Measurements from ENCODE around the gene UNKL. TPM values are rescaled to one million over a fixed set of nuclear protein-coding genes. Genes with fewer than 3 reads are reported as not detected.

Gene UNKL
- polyA plus RNA-seq, 1 donor: 7.5 TPM

DNA sequence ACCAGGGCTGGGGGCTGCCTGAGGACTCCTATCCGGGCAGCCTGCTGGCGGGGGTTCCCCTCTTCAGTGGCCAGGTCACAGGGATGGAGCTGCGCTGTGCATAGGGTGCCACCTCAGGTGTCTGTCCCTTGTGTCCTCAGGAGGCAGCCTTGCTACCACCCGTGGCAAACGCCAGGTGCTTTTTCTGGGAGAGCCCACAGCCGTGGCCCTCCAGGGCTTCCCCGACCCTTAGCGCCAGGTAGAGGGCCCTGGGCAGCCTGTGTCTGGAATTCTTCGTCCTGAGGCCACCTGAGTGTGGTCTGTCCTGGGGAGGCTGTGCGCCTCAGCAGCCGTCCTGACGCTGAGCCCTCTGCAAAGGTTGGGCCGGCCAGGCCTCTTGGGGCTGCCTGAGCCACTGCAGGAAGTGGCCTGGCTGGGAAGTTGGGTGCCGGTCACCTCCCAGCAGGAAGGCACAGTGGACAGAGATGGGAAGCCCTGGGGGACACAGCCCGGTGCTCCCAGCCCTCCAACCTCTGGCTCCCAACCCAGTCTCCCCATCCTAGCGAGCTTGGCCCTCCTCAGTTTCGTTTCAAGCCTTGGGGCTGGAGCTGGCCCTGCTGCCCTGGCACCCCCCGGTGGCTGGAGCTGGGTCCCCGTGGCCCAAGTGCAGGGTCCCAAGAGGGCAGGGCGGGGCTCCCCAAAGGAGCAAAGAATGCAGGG, 88.7 kb downstream of the UNKL start:
- no peak for DNase-seq (ENCODE audit: low read depth)

DNA sequence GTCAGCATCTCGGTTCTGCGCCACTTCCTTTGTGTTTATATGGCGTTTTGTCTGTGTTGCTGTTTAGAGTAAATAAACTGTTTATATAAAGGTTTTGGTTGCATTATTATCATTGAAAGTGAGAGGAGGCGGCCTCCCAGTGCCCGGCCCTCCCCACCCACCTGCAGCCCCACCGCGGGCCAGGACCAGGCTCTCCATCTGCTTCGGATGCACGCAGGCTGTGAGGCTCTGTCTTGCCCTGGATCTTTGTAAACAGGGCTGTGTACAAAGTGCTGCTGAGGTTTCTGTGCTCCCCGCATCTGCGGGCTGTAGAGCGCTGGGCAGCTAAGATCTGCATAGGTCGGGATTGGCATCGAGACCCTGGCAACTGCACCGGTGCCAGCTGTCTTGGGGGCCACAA, 89.2 kb downstream of the UNKL start:
- no peak for DNase-seq (ENCODE audit: low read depth)

DNA sequence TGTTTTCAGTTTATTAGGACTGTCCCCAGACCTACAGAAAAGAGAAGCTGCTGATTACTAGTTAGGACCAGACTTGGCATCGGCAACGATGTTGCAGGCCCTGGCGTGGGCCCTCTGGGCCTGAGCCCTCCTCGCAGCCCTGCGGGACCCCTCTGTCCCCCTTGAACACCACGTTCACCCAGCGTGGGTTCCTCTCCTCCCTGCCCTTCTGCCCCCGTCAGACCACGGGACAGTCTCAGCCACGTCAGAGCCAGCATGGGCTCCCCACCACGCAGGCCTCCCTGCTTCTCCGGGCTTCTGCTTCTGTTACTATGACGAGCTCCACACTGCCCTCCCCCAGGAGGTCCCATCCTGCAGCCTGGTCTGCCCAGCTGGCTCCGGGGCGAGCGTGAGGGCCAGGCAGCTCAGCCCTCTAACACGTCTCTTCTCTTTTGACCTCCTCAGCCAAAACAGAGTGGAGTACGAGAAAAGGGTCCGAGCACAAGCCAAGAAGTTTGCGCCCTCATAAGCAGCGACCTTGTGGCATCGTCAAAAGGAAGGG, 90.1 kb downstream of the UNKL start:
- no peak for DNase-seq (ENCODE audit: low read depth)

DNA sequence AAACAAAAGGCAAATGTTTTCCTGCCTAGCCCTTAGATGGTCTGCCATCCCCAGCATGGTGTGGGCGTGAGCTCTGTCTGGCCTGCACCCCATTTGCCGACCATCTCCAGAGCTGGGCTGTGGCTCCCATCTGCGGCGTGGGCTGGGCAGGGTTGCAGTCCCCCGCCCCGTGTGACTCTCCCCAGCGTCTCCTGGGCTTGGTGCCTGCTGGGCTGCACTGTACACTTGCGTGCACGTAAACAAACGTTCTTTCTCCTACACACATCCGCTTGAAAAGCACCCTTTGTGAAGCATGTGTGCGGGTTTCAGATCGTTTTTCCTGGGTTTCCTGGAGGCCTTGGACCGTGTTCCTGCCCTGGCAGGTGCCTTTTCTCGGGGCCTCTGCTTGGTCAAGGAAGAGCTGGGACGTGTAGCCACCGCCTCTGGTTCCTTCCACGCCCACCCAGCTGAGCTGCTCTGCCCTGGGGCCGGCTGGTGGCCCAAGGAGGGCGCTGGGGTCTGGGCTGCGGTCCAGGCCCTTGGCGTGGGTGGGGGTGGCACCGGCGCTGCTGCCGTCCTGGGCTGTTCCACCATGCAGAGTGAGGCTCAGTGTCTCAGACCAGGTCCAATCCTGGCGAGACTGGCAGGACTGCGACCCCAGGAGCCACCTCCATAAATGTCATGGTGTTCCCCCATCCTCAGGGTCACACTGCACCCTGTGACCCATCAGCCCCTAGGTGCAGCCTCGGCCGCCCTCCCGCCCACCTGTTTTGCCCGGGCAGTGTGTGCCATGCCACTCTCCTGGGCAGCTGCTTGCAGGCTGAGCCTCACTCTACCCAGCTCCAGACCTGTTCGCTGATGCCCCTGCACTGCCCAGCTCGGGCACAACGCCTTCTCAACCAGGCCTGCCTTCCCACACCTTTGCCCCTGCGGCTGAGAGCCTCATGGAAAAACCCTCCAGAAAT, 90.9 kb downstream of the UNKL start:
- DNase-seq (ENCODE audit: low read depth): no peak

DNA sequence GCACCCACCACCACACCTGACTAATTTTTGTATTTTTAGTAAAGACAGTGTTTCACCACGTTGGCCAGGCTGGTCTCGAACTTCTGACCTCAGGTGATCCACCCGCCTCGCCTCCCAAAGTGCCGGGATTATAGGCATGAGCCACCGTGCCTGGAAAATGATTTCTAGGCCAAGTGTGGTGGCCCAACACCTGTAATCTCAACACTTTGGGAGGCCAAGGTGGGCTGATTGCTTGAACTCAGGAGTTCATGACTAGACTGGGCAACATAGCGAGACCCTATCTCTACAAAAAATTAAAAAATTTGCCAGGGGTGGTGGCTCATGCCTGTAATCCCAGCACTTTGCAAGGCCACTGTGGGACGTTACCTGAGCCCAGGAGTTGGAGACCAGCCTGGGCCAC, 92.1 kb downstream of the UNKL start:
- DNase-seq (ENCODE audit: low read depth): no peak

DNA sequence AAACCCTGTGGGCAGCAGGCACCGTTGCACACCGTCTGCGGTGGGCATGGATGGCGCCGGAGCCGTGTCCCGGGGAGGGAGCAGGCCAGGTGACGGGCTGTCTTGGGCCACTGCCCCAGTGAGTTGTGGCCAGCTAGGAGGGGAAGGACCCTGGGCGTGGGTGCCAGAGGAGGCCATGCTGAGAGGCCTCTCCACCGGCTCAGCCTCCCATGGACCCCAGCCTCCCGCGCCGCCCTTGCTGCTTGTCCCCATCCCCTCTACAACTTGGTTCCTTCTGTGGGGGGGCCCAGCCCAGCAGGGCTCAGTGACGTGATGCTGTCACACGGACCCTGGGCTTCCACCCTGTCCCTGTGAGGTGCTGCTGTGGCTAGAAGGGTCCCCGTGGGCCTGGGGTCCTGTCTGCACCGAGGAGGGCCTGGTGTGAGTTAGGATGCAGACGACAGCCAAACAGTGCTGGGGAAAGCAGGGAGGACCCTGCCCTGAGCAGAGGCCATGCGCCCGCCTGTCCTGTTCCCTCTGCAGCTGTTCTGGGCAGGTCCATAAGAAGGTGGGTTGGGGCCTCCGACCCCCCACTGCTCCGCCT, 93.8 kb downstream of the UNKL start:
- no peak for DNase-seq (ENCODE audit: low read depth)

DNA sequence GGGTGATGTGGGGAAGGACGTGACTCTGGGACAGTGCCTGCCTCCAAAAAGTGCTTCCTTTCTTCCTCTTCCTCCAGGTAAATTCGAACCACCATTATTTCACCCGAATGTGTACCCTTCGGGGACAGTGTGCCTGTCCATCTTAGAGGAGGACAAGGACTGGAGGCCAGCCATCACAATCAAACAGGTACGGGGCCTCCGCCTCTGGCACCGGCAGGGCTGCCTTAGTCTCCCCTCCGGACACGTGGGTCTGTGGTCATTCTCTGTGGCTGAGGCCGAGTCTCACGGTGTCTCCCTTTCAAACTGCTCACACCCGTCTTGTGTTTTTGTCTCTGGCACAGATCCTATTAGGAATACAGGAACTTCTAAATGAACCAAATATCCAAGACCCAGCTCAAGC, 94.4 kb downstream of the UNKL start:
- no peak for DNase-seq (ENCODE audit: low read depth)

DNA sequence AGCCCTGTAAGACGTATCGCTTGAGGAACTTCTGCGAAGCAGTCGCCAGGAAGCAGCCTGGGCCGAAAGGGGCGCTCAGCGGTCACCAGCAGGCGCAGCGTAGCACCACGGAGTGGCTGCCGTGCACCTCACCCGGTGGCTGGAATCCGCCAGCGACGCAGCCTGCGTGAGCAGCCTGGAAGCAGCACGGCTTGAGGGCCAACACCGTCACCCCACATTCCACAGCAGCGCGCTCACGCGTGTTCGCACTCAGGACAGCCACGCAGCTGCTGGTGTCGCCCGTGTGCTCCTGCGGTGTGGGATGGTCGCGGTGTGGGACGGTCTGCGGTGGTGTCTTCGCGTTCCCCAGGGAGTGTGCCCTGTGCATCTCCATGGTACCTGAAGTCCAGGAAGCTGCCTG, 95.5 kb downstream of the UNKL start:
- no peak for DNase-seq (ENCODE audit: low read depth)

DNA sequence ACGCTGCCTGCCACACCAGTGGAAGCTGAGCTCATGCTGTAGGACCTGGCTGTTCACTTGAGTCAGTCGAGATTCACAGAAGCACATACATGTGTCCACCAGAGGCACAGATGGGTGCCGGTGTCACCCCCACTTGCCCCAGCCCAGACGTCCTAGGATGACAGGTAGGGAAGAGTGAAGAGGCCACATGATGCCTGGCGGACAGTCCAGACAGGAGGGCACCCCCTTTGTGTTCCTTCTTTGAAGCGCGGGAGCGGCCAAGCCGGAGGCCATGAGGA, 96.3 kb downstream of the UNKL start:
- DNase-seq (ENCODE audit: low read depth): no peak

DNA sequence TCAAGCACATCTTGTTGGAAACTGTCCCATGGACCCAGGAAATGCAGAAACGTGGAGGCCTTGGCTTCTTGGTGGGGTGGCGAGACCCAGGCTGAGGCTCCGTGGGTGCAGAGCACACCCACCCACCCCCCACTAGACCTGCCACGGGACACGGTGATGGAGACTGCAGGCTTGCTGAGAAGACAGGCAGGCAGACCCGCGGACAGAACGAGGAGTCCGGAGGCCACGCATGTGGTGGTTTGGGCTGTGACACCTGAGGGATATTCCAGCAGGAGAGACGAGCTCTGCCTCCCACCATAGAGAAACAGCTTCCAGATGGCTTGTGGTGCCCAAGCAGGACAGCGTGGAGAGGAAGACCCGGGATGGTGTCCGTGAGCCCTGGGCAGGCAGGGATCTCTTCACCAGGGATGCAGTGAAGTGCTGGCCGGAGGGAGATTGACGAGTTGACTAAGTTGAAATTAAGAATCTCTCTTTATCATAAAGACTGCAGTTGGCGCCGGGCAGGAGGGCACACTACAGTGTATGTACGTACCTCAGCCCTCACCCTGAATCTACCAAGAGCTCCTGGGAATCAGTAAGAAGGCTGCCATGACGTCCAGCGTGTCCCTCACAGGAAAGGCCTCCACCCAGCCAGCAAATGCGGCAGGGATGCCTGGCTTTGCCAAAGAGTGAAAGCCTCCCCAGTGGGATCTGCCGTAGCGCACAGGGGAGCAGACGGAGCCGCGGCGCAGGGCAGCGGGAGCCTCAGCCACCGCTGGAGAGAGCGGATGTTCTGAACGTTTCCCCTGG, 96.8 kb downstream of the UNKL start:
- no peak for DNase-seq (ENCODE audit: low read depth)

DNA sequence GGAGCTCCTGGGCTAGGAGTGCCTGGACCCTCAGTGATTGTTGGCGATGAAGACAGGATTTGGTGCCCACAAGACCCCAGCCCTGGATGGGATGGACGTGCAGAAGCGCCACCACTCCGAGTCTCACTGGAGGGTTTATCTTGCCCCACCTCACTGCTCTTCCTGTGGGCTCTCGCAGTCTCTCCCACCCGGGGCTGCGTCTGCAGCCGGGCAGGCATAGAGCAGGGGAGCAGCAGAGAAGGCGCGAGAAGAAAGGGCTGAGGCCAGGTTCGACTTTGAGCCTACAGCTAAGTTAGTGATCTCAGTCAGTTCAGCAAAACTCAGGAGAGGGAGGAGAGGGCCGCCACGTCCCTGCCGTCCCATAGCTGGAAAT, 98.5 kb downstream of the UNKL start:
- DNase-seq (ENCODE audit: low read depth): no peak

DNA sequence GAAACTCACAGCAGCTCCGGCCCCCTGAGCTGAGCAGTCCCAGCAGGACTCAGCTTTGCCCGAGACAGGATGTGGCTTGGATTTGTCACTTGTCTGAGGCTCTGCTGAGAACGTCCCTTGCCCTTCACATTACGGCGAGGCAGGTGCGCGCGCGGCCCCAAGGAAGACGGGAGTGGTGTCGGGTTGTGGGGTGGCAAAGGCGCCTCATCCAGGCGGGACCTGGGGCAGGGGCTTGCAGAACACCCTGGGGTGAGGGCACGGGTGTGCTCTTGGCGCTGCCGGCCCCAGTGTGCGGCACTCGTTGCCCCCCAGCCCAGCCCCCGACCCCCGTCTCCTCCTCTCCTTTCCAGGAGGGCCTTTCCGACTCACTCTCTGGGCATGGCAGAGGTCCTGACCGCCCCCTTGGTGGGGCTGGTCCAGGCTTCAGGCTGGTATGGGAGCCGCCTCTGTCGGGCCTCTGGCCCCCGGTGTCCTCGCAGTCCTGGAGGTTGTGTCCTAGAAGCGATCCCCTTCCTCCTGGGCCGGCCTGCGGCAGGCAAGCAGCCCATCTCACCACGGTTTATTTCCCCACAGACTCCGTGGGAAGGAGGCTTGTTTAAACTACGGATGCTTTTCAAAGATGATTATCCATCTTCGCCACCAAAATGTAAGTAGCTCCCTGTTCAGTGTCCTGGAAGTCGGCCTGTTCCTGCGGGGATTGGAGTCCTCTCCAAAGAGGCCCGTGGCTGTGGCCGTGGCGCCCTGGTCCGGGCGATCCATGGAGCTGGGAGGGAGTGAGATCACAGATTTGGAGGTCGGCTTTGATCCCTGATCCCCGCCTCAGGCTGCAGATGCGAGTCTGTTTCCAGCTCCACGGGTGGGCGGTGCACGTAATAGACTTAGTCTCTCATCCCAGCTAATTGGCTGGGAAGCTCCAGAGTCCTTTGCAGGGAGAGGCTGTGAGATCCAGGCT, 99.1 kb downstream of the UNKL start:
- DNase-seq (ENCODE audit: low read depth): no peak

DNA sequence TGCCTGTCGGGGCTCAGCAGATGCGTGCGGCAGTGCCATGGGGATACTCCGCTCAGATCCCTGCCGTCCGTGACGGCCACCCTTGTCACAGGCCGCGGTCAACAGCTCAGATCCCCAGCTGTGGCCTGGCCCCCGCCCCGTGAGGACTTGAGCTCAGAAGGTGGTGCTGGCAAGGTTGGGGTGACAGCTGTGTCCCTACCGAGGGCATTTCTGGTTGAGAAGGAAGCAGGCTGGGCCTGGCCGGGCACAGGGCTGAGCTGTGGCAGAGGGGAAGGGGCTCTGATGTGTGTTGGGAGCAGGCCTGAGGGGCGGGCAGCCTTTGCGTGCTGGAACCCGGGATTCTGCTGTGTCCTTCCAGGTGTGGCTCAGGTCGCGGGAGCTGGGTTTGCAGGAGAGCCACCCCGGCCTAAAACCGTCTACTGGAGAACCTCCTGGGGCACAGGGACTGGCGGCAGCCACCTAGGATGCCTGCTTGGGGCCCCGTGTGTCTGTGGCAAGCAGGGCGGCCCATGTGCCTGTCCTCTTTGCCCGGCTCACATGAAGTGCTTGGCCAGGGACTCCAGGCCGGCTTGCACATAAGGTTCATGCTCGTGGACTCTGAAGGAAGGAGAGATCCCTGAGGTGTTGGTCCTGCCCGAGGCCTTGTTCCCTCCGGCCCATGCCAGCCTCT, 100.0 kb downstream of the UNKL start:
- no peak for DNase-seq (ENCODE audit: low read depth)

DNA sequence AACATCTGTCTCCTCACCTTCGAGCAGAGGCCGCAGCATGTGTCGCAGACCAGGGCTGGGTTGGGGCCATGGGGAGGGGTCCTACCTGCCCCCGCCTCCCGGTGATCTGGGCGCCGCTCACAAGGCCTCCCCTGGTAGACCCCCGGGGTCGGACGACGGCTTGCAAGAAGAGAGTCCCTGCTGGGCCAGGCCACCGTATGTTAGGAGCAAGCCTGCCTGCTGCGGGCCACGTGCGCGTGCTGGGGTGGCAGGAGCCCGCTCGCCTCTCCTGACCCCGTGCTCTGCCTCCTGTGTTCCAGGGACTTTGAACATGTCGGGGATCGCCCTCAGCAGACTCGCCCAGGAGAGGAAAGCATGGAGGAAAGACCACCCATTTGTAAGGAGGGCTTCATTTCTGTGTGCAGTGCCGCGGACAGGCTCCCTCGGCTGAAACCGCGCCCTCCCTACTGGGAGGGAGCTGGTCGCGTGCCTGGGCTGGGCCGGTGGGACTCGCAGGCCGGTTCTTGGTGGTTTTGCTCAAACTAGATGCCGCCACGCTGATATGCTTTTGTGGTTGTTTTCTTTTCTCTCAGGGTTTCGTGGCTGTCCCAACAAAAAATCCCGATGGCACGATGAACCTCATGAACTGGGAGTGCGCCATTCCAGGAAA, 100.7 kb downstream of the UNKL start:
- DNase-seq (ENCODE audit: low read depth): no peak

Other genes with a start within 250 kb of the UNKL start
- gene TPSG1, start 189.4 kb downstream of the UNKL start, polyA plus RNA-seq (ENCODE audit: insufficient read length): 1.4 TPM
- 2.6 TPM for gene TPSB2, start 184.5 kb downstream of the UNKL start, polyA plus RNA-seq (ENCODE audit: insufficient read length)
- gene TPSAB1, start 174.0 kb downstream of the UNKL start, polyA plus RNA-seq (ENCODE audit: insufficient read length): 1.2 TPM
- gene TPSD1, start 158.6 kb downstream of the UNKL start, polyA plus RNA-seq (ENCODE audit: insufficient read length): 0.49 TPM
- gene UBE2I, start 105.1 kb downstream of the UNKL start, polyA plus RNA-seq (ENCODE audit: insufficient read length): 91.1 TPM
- 0.65 TPM for gene BAIAP3, start 81.1 kb downstream of the UNKL start, polyA plus RNA-seq (ENCODE audit: insufficient read length)
- gene TSR3, start 62.8 kb downstream of the UNKL start, polyA plus RNA-seq (ENCODE audit: insufficient read length): 49.3 TPM
- 39.1 TPM for gene GNPTG, start 62.8 kb downstream of the UNKL start, polyA plus RNA-seq (ENCODE audit: insufficient read length)
- gene UQCC4, start 6.0 kb upstream of the UNKL start, polyA plus RNA-seq (ENCODE audit: insufficient read length): 11.5 TPM
- gene PERCC1, start 16.4 kb upstream of the UNKL start, polyA plus RNA-seq (ENCODE audit: insufficient read length): 0.20 TPM
- gene CCDC154, start 29.9 kb upstream of the UNKL start, polyA plus RNA-seq (ENCODE audit: insufficient read length): 2.3 TPM
- gene CLCN7, start 60.3 kb upstream of the UNKL start, polyA plus RNA-seq (ENCODE audit: insufficient read length): 33.0 TPM
- gene PTX4, start 74.2 kb upstream of the UNKL start, polyA plus RNA-seq (ENCODE audit: insufficient read length): 0.53 TPM
- gene TELO2, start 78.7 kb upstream of the UNKL start, polyA plus RNA-seq (ENCODE audit: insufficient read length): 30.8 TPM
- gene TMEM204, start 119.0 kb upstream of the UNKL start, polyA plus RNA-seq (ENCODE audit: insufficient read length): 12.3 TPM
- gene IFT140, start 197.4 kb upstream of the UNKL start, polyA plus RNA-seq (ENCODE audit: insufficient read length): 8.7 TPM
- 19.0 TPM for gene CRAMP1, start 197.7 kb upstream of the UNKL start, polyA plus RNA-seq (ENCODE audit: insufficient read length)